Muscle layer of duodenum (tissue), 2 donors: ENCODE measurements around the gene GUCY2D.

ENCODE experiments used
- H3K27ac ChIP-seq: one replicate; pipeline ENCODE4 v1.7.0; 2013; ENCODE audit warnings: mild to moderate bottlenecking, low read length
- H3K27me3 ChIP-seq: one replicate; pipeline ENCODE4 v1.7.0; 2013; ENCODE audit warnings: low read depth, mild to moderate bottlenecking, control low read depth, low read length
- H3K36me3 ChIP-seq, 2 donors: one replicate each; pipeline ENCODE4 v1.7.0; 2013; ENCODE audit warnings: low read length in 2 of 2, control low read depth in 1 of 2, mild to moderate bottlenecking in 1 of 2; ENCODE audit not compliant: insufficient read depth in 2 of 2, control insufficient read depth in 1 of 2
- H3K4me1 ChIP-seq, 2 donors: one replicate each; pipeline ENCODE4 v1.7.0; 2013; ENCODE audit warnings: low read length in 2 of 2, mild to moderate bottlenecking in 2 of 2, control low read depth in 1 of 2, moderate library complexity in 1 of 2; ENCODE audit not compliant: insufficient read depth in 2 of 2, control insufficient read depth in 1 of 2
- H3K4me3 ChIP-seq, 2 donors: one replicate each; pipeline ENCODE4 v1.7.0; 2013; ENCODE audit warnings: low read length in 2 of 2, low read depth in 1 of 2, mild to moderate bottlenecking in 1 of 2
- H3K9me3 ChIP-seq, 2 donors: one replicate each; pipeline ENCODE4 v1.7.0; 2013; ENCODE audit warnings: low read length in 2 of 2, control low read depth in 1 of 2, mild to moderate bottlenecking in 1 of 2; ENCODE audit not compliant: control insufficient read depth in 1 of 2
- donor health status: healthy.

GUCY2D gene

DNA sequence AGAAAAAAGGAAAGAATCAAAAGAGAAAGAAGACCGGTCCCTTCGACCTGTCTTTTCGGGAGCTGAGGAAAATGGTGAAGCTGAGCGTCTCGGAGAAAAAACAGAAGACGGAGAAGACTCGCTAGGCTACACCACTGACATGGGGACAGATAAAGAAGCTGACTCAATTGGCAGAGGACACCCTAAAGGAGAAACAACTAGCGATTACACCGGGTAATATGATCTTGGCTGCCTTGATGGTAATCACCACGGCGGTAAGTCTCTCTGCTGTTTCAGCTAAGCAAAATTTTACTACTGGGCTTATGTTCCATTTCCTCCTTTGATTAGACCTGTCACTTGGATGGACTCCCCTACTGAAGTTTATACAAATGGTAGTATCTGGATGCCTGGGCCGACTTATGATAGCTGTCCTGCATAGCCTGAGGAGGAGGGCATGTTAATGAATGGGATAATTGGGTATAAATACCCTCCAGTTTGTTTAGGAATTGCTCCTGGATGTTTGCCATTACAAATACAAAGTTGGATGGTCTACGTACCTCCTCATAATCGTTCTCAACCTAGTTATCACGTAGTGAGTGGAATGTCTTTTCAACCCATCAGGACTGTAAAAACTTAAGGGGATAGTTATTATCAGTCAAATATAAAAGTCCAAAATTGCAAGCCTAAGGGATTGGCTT, 60.5 kb downstream of the GUCY2D start:
- Histone ChIP-seq H3K9me3 (no peaks in the 10 kb centered on the region), H3K4me3 (no peak overlapping the region), H3K27me3 (peaks cover 25% of the 10 kb centered on the region), H3K36me3 (no peaks in the 10 kb centered on the region), H3K27ac (no peak overlapping the region), H3K4me1 (peaks cover 0 to 4% of the 10 kb centered on the region in 2 donors)

DNA sequence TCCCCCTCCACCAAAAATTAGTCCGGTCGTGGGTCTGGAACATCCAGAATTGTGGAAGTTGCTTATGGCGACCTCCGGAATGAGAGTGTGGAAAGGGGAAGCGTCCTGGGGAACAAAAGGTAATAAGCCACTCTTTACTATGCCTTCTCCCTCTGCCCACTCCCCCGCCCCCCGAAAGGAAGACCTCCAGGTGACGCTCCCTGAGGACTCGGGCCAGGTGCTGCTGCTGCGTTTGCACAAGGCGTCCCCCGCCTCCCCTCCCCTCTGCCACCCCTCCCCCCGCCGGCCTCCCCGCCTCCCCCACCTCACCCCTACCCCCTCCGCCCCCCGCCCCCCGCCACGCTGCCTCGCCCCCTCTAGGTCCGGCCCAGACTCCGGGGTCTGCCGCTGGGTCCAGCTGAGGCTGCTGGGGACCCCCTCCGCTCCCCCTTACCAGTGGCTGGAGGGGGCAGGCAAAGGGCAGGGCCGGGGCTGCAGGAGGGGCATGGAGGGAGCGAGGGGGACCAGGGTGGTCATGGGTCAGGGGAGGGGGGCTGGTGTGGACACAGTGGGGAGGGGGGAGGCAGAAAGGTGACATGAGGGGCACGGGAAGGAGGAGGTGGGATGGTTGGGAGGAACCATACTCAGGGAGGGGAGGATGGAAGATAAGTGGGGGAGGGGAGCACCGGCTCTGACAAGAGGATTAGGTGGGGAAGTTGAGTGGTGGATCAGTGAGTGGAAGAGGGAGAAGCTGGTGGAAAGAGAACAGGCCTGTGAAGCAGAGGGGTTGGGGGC, 61.5 kb downstream of the GUCY2D start:
- Histone ChIP-seq H3K27ac (no peak overlapping the region), H3K4me3 (no peak overlapping the region), H3K4me1 (peaks cover 0 to 4% of the 10 kb centered on the region in 2 donors), H3K36me3 (no peaks in the 10 kb centered on the region), H3K27me3 (peaks cover 19% of the 10 kb centered on the region), H3K9me3 (no peaks in the 10 kb centered on the region)

DNA sequence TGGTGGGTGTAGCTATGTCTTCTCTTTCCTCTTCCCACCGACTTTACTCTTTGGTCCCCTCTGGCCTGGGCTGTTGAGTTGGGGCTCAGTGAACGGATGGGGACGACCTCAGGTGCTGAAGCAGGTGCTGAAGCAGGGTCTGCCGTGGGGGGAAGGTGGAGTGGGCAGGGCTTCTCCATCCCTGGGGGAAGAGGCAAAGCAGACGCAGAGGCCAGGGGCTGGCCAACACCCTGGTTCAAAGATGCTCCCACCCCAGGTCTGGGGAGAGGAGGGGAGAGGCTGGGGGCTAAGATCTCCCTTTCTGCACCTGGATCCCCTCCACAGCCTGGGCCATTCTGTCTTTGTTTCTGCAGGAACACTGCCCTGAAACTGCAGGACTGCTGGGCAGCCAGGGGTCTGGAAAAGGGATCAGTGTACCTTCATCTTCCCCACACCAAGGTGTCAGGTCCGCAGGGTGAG, 62.2 kb downstream of the GUCY2D start:
- H3K27me3 ChIP-seq, result peaks cover 14% of the 10 kb centered on the region

GRCh38 chr17:8066841-8067775, 64.7 kb downstream of the GUCY2D start:
- Histone ChIP-seq H3K4me1 (peaks cover 0 to 4% of the 10 kb centered on the region in 2 donors), H3K27ac (no peak overlapping the region), H3K27me3 (peaks cover 21% of the 10 kb centered on the region)

More for the DNA sequence above, 62.2 kb downstream of the GUCY2D start:
- H3K36me3 ChIP-seq, result no peaks in the 10 kb centered on the region
- peaks cover 0 to 4% of the 10 kb centered on the region in 2 donors for H3K4me1 ChIP-seq
- H3K9me3 ChIP-seq, result no peaks in the 10 kb centered on the region
- H3K4me3 ChIP-seq, result no peak overlapping the region
- no peak overlapping the region for H3K27ac ChIP-seq

DNA sequence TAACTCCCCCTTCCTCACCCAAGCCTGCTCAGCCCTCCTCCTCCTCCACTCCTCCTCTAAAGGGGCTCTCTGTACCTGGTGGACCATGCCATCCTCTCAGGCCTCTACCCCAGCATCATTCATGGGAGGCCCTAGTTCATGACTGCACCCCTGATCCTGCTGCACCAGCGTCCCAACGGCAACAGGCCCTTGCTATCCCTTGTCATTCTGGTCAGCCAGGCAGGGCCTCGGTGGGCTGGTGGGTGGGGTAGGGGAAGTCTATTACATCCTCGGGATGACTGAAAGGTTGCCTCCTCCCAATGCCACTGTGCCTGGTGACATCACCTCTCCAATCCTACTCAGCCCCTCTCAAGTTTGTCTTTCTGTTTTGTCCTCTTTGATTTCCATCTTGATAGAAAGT, 65.4 kb downstream of the GUCY2D start:
- H3K4me1 ChIP-seq, result peaks cover 0 to 10% of the 10 kb centered on the region in 2 donors
- H3K4me3 ChIP-seq, result no peak overlapping the region
- H3K36me3 ChIP-seq, result no peaks in the 10 kb centered on the region
- no peak overlapping the region for H3K27ac ChIP-seq
- H3K27me3 ChIP-seq, result peaks cover 22% of the 10 kb centered on the region
- no peaks in the 10 kb centered on the region for H3K9me3 ChIP-seq

More at GRCh38 chr17:8066841-8067775, 64.7 kb downstream of the GUCY2D start:
- H3K4me3 ChIP-seq, result no peak overlapping the region
- no peaks in the 10 kb centered on the region for H3K9me3 ChIP-seq
- no peaks in the 10 kb centered on the region for H3K36me3 ChIP-seq

DNA sequence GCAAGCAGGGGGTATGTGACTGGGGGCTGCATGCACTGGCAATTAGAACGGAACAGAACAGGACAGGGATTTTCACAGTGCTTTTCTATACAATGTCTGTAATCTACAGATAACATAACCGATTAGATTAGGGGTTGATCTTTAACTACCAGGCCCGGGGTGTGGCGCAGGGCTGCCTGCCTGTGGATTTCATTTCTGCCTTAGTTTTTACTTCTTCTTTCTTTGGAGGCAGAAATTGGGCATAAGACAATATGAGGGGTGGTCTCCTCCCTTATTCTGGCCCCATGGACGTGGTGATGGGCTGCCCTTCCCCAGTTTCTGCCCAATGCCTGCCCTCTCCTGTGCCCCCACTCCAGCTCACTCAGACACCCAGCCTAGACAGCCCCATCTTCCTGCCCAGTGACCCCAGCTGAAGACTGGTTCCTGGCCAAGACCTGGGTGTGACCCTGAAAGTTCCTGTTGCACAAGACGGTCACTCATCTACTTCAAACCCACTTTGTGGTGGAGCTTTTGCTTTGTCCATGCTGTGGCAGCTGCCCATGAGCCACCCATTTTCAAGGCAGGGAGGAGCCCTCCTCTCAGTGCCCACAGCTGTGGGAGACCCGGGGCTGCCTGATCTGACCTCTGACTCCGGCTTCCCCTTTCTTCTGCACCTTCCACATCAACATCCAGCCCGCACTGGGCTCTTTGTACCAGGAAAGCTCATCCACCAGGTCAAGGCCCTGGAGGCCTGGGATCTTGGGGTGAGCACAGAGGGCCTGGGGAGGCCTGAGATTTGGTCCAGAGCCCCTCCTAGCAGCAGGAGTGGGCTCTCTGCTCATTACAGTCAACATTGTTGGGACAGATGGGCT, 66.5 kb downstream of the GUCY2D start:
- Histone ChIP-seq H3K9me3 (no peaks in the 10 kb centered on the region), H3K4me1 (peaks cover 0 to 18% of the 10 kb centered on the region in 2 donors), H3K27me3 (peaks cover 26% of the 10 kb centered on the region), H3K4me3 (no peak overlapping the region), H3K36me3 (no peaks in the 10 kb centered on the region), H3K27ac (no peak overlapping the region)

GRCh38 chr17:8069587-8069860, 67.1 kb downstream of the GUCY2D start:
- Histone ChIP-seq H3K36me3 (no peaks in the 10 kb centered on the region), H3K27me3 (peaks cover 31% of the 10 kb centered on the region), H3K27ac (no peak overlapping the region)

More at GRCh38 chr17:8069587-8069860, 67.1 kb downstream of the GUCY2D start:
- H3K4me1 ChIP-seq, result peaks cover 0 to 20% of the 10 kb centered on the region in 2 donors
- H3K9me3 ChIP-seq, result no peaks in the 10 kb centered on the region
- no peak overlapping the region for H3K4me3 ChIP-seq
